ENCODE results near the gene ABCC2.

ABCC2 gene

DNA sequence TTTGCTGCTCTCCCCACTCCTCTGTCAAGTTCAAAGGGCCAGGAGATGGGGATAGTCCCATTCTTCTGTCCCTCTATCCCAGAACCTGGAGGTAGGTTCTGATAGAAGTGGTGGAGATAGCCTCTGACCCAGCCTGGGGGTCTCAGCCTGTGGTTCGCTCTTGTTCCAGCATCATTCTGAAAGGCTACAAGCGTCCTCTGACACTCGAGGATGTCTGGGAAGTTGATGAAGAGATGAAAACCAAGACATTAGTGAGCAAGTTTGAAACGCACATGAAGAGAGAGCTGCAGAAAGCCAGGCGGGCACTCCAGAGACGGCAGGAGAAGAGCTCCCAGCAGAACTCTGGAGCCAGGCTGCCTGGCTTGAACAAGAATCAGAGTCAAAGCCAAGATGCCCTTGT, 14.5 kb downstream of the ABCC2 start:
- no peaks in the 10 kb centered on the region for H3K36me3 Mint-ChIP-seq (ENCODE audit: low read depth)
- TF ChIP-seq CTCF (IDR thresholded peaks at IDR 0.05): no peak
- peaks cover 9% of the 10 kb centered on the region for H3K4me1 Mint-ChIP-seq
- no peak for DNase-seq
- no peak overlapping the region for H3K27ac Mint-ChIP-seq
- peaks cover 7% of the 10 kb centered on the region for H3K27me3 Mint-ChIP-seq (ENCODE audit: low read depth, poor library complexity)
- H3K9me3 Mint-ChIP-seq: no peaks in the 10 kb centered on the region
- H3K4me3 Mint-ChIP-seq: no peak overlapping the region

DNA sequence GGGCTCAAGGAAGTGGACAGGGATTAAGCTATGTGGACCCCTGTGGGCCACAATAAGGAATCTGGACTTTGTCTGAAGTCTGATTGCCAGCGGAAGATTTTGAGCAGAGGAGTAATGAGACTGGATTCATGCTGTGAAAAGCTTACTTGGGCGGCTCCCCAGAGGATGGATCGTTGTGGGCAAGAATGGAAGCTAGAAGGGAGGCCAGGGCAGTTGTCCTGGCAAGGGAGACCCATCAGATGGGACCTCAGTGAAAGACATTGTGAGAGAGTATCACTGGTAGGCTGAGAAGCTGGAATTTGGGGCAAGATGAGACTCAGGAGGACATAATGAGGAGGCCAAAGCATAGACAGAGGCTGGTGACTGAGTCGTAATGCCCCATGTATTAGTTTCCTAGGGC, 15.6 kb downstream of the ABCC2 start:
- H3K9me3 Mint-ChIP-seq: no peaks in the 10 kb centered on the region
- no peaks in the 10 kb centered on the region for H3K36me3 Mint-ChIP-seq (ENCODE audit: low read depth)
- TF ChIP-seq CTCF (IDR thresholded peaks at IDR 0.05): no peak
- peaks cover 9% of the 10 kb centered on the region for H3K4me1 Mint-ChIP-seq
- H3K27me3 Mint-ChIP-seq (ENCODE audit: low read depth, poor library complexity): peaks cover 7% of the 10 kb centered on the region
- H3K4me3 Mint-ChIP-seq: no peak overlapping the region
- no peak overlapping the region for H3K27ac Mint-ChIP-seq
- no peak for DNase-seq

GRCh38 chr10:99798920-99799319, 16.5 kb downstream of the ABCC2 start:
- no peak for TF ChIP-seq CTCF (IDR thresholded peaks at IDR 0.05)
- H3K27me3 Mint-ChIP-seq (ENCODE audit: low read depth, poor library complexity): peaks cover 11% of the 10 kb centered on the region
- DNase-seq: no peak
- no peak overlapping the region for H3K27ac Mint-ChIP-seq
- no peaks in the 10 kb centered on the region for H3K36me3 Mint-ChIP-seq (ENCODE audit: low read depth)
- H3K9me3 Mint-ChIP-seq: no peaks in the 10 kb centered on the region
- no peak overlapping the region for H3K4me3 Mint-ChIP-seq
- peaks cover 9% of the 10 kb centered on the region for H3K4me1 Mint-ChIP-seq

DNA sequence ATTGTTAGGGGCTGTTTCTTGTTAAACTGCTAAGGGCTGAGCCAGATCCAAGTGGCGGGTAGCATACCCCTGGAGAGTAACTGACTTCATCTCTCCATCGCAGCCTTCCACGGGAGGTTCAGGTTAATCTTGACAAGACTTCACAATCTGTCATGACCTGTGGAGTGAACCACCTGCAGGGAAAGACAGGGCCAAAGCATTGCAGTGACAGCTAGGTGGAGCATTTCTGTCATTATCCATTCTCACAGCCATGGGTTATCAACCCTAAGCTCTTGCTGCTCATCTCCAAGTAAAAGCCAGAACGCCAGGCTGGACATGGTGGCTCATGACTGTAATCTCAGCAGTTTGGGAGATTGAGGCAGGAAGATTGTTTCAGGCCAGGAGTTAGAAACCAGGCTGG, 17.2 kb downstream of the ABCC2 start:
- TF ChIP-seq CTCF (IDR thresholded peaks at IDR 0.05): no peak
- H3K27ac Mint-ChIP-seq: no peak overlapping the region
- peaks cover 9% of the 10 kb centered on the region for H3K4me1 Mint-ChIP-seq
- no peak for DNase-seq
- no peaks in the 10 kb centered on the region for H3K9me3 Mint-ChIP-seq
- no peak overlapping the region for H3K4me3 Mint-ChIP-seq
- peaks cover 10% of the 10 kb centered on the region for H3K27me3 Mint-ChIP-seq (ENCODE audit: low read depth, poor library complexity)
- H3K36me3 Mint-ChIP-seq (ENCODE audit: low read depth): no peaks in the 10 kb centered on the region

DNA sequence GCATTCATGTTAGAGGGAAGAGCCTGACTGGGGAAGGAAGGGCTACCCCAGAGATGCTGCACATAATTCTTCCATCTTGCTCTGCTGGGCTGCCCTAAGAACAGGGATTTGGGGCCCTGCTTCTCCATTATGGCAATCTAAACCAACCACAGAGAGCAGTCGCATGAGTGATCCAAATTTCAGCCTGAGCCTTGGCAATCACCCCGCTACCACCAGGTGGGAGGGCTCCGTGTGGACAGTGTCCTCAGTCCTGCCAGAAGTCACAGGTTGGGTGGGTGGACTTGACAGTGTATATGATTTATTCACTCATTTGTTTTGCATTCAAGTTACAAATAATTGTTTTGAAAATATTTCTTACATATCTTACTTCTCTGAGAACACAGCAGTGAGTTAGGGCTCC, 22.0 kb downstream of the ABCC2 start:
- Mint-ChIP-seq H3K9me3 (no peaks in the 10 kb centered on the region), H3K27me3 (ENCODE audit: low read depth, poor library complexity) (peaks cover 11% of the 10 kb centered on the region), H3K4me3 (no peak overlapping the region)

More for the DNA sequence above, 22.0 kb downstream of the ABCC2 start:
- TF ChIP-seq CTCF (IDR thresholded peaks at IDR 0.05): no peak
- Mint-ChIP-seq H3K27ac (no peak overlapping the region), H3K4me1 (peaks cover 16% of the 10 kb centered on the region), H3K36me3 (ENCODE audit: low read depth) (no peaks in the 10 kb centered on the region)
- DNase-seq: no peak

Data from nephron progenitor cell (in vitro differentiated cells).